SH-SY5Y (cell line): Measurements from ENCODE around the gene FOXR2.

Experiments used
- GATA2 ChIP-seq: IDR thresholded peaks from 2 replicates; pipeline ENCODE4 v1.6.1; 2011; ENCODE audit warnings: mild to moderate bottlenecking, low read depth, low read length
- GATA3 ChIP-seq: IDR thresholded peaks from 2 replicates; pipeline ENCODE4 v1.6.1; 2011; ENCODE audit warnings: low read depth, mild to moderate bottlenecking, low read length, moderate library complexity

Gene FOXR2

GRCh38 chrX:55623100-55623499, at the start of gene FOXR2:
FOXR2 (plus strand) TSS chrX:55623400; CDS start chrX:55623712, 312 bp downstream.
- TF ChIP-seq GATA2, result no peak
- no peak for TF ChIP-seq GATA3

- TF ChIP-seq GATA2 (no peak), GATA3 (no peak)
Observed at GRCh38 chrX:55579115-55579514, 44.1 kb upstream of the FOXR2 start.

- TF ChIP-seq GATA3 (no peak), GATA2 (no peak)
Observed at GRCh38 chrX:55582447-55582846, 40.8 kb upstream of the FOXR2 start.

GRCh38 chrX:55593296-55593695, 29.9 kb upstream of the FOXR2 start:
- no peak for TF ChIP-seq GATA3
- TF ChIP-seq GATA2, result no peak

- TF ChIP-seq GATA3 (no peak), GATA2 (no peak)
Observed at GRCh38 chrX:55593756-55594257, 29.4 kb upstream of the FOXR2 start.

- TF ChIP-seq GATA2 (no peak), GATA3 (no peak)
Observed at GRCh38 chrX:55598333-55598732, 24.9 kb upstream of the FOXR2 start.

- TF ChIP-seq GATA3 (no peak), GATA2 (no peak)
Observed at GRCh38 chrX:55619547-55619946, 3.7 kb upstream of the FOXR2 start.

- TF ChIP-seq GATA3 (no peak), GATA2 (no peak)
Observed at GRCh38 chrX:55624403-55624802, 1.2 kb downstream of the FOXR2 start.

GRCh38 chrX:55636109-55636508, 12.9 kb downstream of the FOXR2 start:
- TF ChIP-seq GATA3 (no peak), GATA2 (no peak)

- TF ChIP-seq GATA3, result no peak
- no peak for TF ChIP-seq GATA2
Observed at GRCh38 chrX:55638933-55639332, 15.7 kb downstream of the FOXR2 start.

- no peak for TF ChIP-seq GATA3
- TF ChIP-seq GATA2, result no peak
Observed at GRCh38 chrX:55640854-55641253, 17.7 kb downstream of the FOXR2 start.

GRCh38 chrX:55648434-55648833, 25.2 kb downstream of the FOXR2 start:
- TF ChIP-seq GATA2 (no peak), GATA3 (no peak)

GRCh38 chrX:55659931-55660330, 36.7 kb downstream of the FOXR2 start:
- TF ChIP-seq GATA3, result no peak
- no peak for TF ChIP-seq GATA2

- TF ChIP-seq GATA3, result no peak
- TF ChIP-seq GATA2, result no peak
Observed at GRCh38 chrX:55663584-55663983, 40.4 kb downstream of the FOXR2 start.

- TF ChIP-seq GATA2 (no peak), GATA3 (no peak)
Observed at GRCh38 chrX:55668084-55668483, 44.9 kb downstream of the FOXR2 start.
